Activated CD8-positive, alpha-beta T cell treated with anti-CD3 and anti-CD28 coated beads for 36 hours (primary cell): ENCODE results near the gene NABP2. TPM values are rescaled to one million over a fixed set of nuclear protein-coding genes. Genes with fewer than 3 reads are reported as not detected.
"Not testable (repeated sequence)": the region's sequence is repeated elsewhere in the genome, so short reads cannot be mapped to it uniquely, and the experiment has no call there.

Experiments
- ATAC-seq: fragments of 200-7000 bp; cut with Tn5 transposase; one replicate; pipeline ENCODE4 v1.10.0; 2021; ENCODE audit warnings: mild to moderate bottlenecking, moderate library complexity
- CTCF ChIA-PET: fragments of 350-600 bp; sonication (Branson Sonifier 250); formaldehyde crosslinking; loops from one replicate; lab custom pipeline; 2021; ENCODE audit warnings: antibody characterized with exemption; lab: Charles Lee
- POLR2A ChIA-PET: fragments of 350-600 bp; sonication (Branson Sonifier 250); formaldehyde crosslinking; loops from one replicate; lab custom pipeline; 2021; ENCODE audit warnings: antibody characterized with exemption; lab: Charles Lee
- DNase-seq: peaks from one replicate; pipeline ENCODE4 v3.0.0-alpha.2; 2020
- H3K27ac Mint-ChIP-seq: one replicate; pipeline ENCODE4 v1.8.0; 2021; ENCODE audit warnings: mild to moderate bottlenecking, mixed read lengths
- H3K27me3 Mint-ChIP-seq: one replicate; pipeline ENCODE4 v1.8.0; 2021; ENCODE audit warnings: mixed read lengths
- H3K36me3 Mint-ChIP-seq: one replicate; pipeline ENCODE4 v1.8.0; 2021; ENCODE audit warnings: low read depth, mixed read lengths
- H3K4me1 Mint-ChIP-seq: one replicate; pipeline ENCODE4 v1.8.0; 2021; ENCODE audit warnings: low read depth, mixed read lengths
- H3K4me3 Mint-ChIP-seq: one replicate; pipeline ENCODE4 v1.8.0; 2021; ENCODE audit warnings: mild to moderate bottlenecking, moderate library complexity, mixed read lengths
- H3K9me3 Mint-ChIP-seq: one replicate; pipeline ENCODE4 v1.8.0; 2021; ENCODE audit warnings: mixed read lengths
- CTCF ChIP-seq: fragments of 200-600 bp; IDR thresholded peaks from one replicate; pipeline ENCODE4 v1.8.0; 2022; ENCODE audit warnings: antibody characterized with exemption, mild to moderate bottlenecking
- intact Hi-C: fragments of 100-400 bp; cut with micrococcal nuclease; formaldehyde crosslinking; loops from one replicate; pipeline ENCODE4 v1.10.0; 2022
- total RNA-seq, 2 experiments: library from RNA; stranded (reverse); gene quantifications; one replicate each; pipeline ENCODE4 v1.2.3, GENCODE V29; 2021

Gene NABP2
- total RNA-seq, 2 experiments from 2014 or later: 58.7 to 60.2 TPM

GRCh38 chr12:56261503-56262232 is 37.5 kb downstream of the NABP2 start:
- ChIA-PET POLR2A (interaction anchor here (0.6 kb wide), 1 partner anchor 74 kb away, joined by 4 read pairs; no protein-coding TSS in a partner anchor), CTCF (interaction anchor here (0.6 to 1.7 kb wide), 5 partner anchors 37 to 232 kb away, joined by 3 to 7 read pairs (median 3); partner anchors contain the start of gene RNF41)
- DNase-seq: no peak
- H3K9me3 Mint-ChIP-seq: no peaks in the 10 kb centered on the region
- H3K4me1 Mint-ChIP-seq: peaks cover 20% of the 10 kb centered on the region
- no peaks in the 10 kb centered on the region for H3K36me3 Mint-ChIP-seq
- no peak overlapping the region for H3K27ac Mint-ChIP-seq
- no peaks in the 10 kb centered on the region for H3K27me3 Mint-ChIP-seq
- no peak overlapping the region for H3K4me3 Mint-ChIP-seq
- ATAC-seq: no peak
- intact Hi-C loops: no loop called here
- no peak for TF ChIP-seq CTCF

GRCh38 chr12:56262955-56263354 is 38.8 kb downstream of the NABP2 start:
- H3K4me1 Mint-ChIP-seq: peaks cover 24% of the 10 kb centered on the region
- H3K9me3 Mint-ChIP-seq, intact Hi-C loops, H3K36me3 Mint-ChIP-seq, H3K27ac Mint-ChIP-seq, ATAC-seq, H3K27me3 Mint-ChIP-seq, H3K4me3 Mint-ChIP-seq: not testable (repeated sequence)
- DNase-seq: peak; percentile 44
- ChIA-PET POLR2A (interaction anchor here (0.6 kb wide), 1 partner anchor 453 kb away, joined by 3 read pairs; no protein-coding TSS in a partner anchor), CTCF (interaction anchor here (0.6 to 1.6 kb wide), 7 partner anchors 28 to 366 kb away, joined by 3 to 4 read pairs (median 3); partner anchors contain the start of gene RNF41)
- peak; percentile 13 for TF ChIP-seq CTCF

GRCh38 chr12:56266068-56266692 is 42.0 kb downstream of the NABP2 start:
- peak overlapping the region; percentile 91 for H3K27ac Mint-ChIP-seq
- peaks cover 19% of the 10 kb centered on the region for H3K4me1 Mint-ChIP-seq
- H3K4me3 Mint-ChIP-seq: peak overlapping the region; percentile 93
- intact Hi-C loops: loop anchor here (5.0 kb wide), 1 partner anchor 44 kb away; the partner anchor contains the start of genes NABP2 and RNF41
- not testable (repeated sequence) for H3K27me3 Mint-ChIP-seq, H3K9me3 Mint-ChIP-seq, ATAC-seq, DNase-seq
- POLR2A ChIA-PET: interaction anchor here (0.6 to 3.0 kb wide), 9 partner anchors 8 to 514 kb away, joined by 3 to 17 read pairs (median 3); partner anchors contain the start of genes ANKRD52, CNPY2 and RNF41
- CTCF ChIA-PET: interaction anchor here (0.8 to 5.0 kb wide), 14 partner anchors 9 to 198 kb away, joined by 3 to 40 read pairs (median 5); partner anchors contain the start of genes ANKRD52, RNF41, STAT2 and ZC3H10
- peaks cover 11% of the 10 kb centered on the region for H3K36me3 Mint-ChIP-seq

- ChIA-PET CTCF (interaction anchor here (0.7 to 5.0 kb wide), 17 partner anchors 9 to 221 kb away, joined by 3 to 40 read pairs (median 4); partner anchors contain the start of genes ANKRD52, RNF41, SMARCC2 and STAT2), POLR2A (interaction anchor here (0.6 to 3.0 kb wide), 15 partner anchors 9 to 1260 kb away, joined by 3 to 17 read pairs (median 3); partner anchors contain the start of genes ANKRD52, CNPY2, RNF41 and STAT2)
- TF ChIP-seq CTCF: peak; percentile 84
- Mint-ChIP-seq H3K9me3 (no peaks in the 10 kb centered on the region), H3K4me3 (peak within 1 kb of the TSS; percentile 93), H3K27ac (peak within 1 kb of the TSS; percentile 91), H3K27me3 (no peaks in the 10 kb centered on the region), H3K36me3 (peaks cover 14% of the 10 kb centered on the region), H3K4me1 (peaks cover 19% of the 10 kb centered on the region)
- ATAC-seq (peak; percentile 90), DNase-seq (peak; percentile 90)
- intact Hi-C loops: loop anchor here (5.0 kb wide), 1 partner anchor 45 kb away; the partner anchor contains the start of genes NABP2 and RNF41
Observed at GRCh38 chr12:56266693-56267442, 42.7 kb downstream of the NABP2 start, which contains the start of gene COQ10A. TSS of gene COQ10A (plus strand) at chr12:56266942. CDS start at chr12:56267119, 177 bp downstream.
